Astrocyte (in vitro differentiated cells and primary cell): ENCODE data around the gene CACNA1C.

Source experiments
- CTCF ChIP-seq: IDR thresholded peaks from 2 replicates; pipeline ENCODE4 v1.5.1; 2011; ENCODE audit warnings: low read depth, mild to moderate bottlenecking, inconsistent platforms, low read length, moderate library complexity; ENCODE audit not compliant: insufficient read depth
- EZH2 ChIP-seq: IDR thresholded peaks from 2 replicates; pipeline ENCODE4 v1.6.1; 2012; ENCODE audit warnings: mild to moderate bottlenecking, low read length, inconsistent platforms; ENCODE audit not compliant: insufficient read depth

- TF ChIP-seq CTCF, result no peak
- no peak for TF ChIP-seq EZH2
Measured at GRCh38 chr12:2046957-2047356, 5.8 kb upstream of the CACNA1C start.
